Adipocyte (in vitro differentiated cells): ENCODE measurements around the gene ZSWIM4.

Source experiments
- DNase-seq: peaks from one replicate; pipeline ENCODE4 v3.0.0-alpha.2; 2015; ENCODE audit warnings: low read depth
- H3K27me3 ChIP-seq: replicated peaks from 2 replicates; pipeline ENCODE4 v1.7.0; 2013; ENCODE audit warnings: mild to moderate bottlenecking, low read length, moderate library complexity; ENCODE audit not compliant: control insufficient read depth, insufficient read depth
- H3K36me3 ChIP-seq: 2 replicates; pipeline ENCODE4 v1.7.0; 2013; ENCODE audit warnings: low read length, mild to moderate bottlenecking, moderate library complexity; ENCODE audit not compliant: control insufficient read depth, insufficient read depth, severe bottlenecking
- H3K4me1 ChIP-seq: 2 replicates; pipeline ENCODE4 v1.7.0; 2013; ENCODE audit warnings: mild to moderate bottlenecking, low read length, moderate library complexity; ENCODE audit not compliant: control insufficient read depth, insufficient read depth
- H3K4me3 ChIP-seq: 2 replicates; pipeline ENCODE4 v1.7.0; 2013; ENCODE audit warnings: mild to moderate bottlenecking, low read length, moderate library complexity
- H3K9ac ChIP-seq: 2 replicates; pipeline ENCODE4 v1.7.0; 2013; ENCODE audit warnings: mild to moderate bottlenecking, low read length, moderate library complexity
- H3K9me3 ChIP-seq: 2 replicates; pipeline ENCODE4 v1.7.0; 2013; ENCODE audit warnings: mild to moderate bottlenecking, low read length, moderate library complexity; ENCODE audit not compliant: control insufficient read depth

The ZSWIM4 gene

DNA sequence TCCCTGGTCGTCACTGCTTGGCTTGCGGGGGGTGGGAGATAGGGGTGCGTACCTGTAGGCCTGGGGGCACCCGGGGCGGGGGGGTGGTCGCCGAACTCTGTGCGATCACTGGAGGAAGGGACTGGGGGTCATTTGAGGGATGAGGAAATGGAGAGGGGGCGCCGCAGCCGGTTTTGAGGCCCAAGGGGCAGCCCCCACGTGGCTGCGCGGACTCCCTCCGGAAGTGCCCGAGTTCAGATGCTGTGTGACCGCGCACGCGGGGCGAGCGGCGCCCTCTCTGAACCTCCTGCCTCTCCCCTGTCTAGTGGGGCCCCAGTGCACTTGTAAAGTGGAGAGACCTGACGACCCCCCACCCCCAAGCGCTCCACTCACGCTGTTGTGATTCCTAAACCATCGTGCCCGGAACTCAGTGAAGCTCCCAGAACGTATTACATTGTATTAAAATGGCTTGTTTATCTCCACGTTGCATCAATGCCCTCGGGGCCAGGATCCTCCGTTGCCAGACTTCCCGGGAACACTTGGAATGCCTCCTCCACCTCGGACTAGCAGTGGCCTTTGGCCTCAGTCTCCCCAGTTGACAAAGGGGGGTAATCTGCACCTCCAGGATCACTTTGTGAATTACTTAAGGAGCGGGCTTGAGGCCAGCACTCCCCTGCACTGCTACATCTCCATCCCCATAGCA, 78.7 kb downstream of the ZSWIM4 start:
- no peak for DNase-seq
- Histone ChIP-seq H3K36me3 (no peaks in the 10 kb centered on the region), H3K27me3 (no peaks in the 10 kb centered on the region), H3K9ac (peak overlapping the region; percentile 25), H3K4me3 (peak overlapping the region; percentile 52), H3K9me3 (no peaks in the 10 kb centered on the region), H3K4me1 (peaks cover 9% of the 10 kb centered on the region)

DNA sequence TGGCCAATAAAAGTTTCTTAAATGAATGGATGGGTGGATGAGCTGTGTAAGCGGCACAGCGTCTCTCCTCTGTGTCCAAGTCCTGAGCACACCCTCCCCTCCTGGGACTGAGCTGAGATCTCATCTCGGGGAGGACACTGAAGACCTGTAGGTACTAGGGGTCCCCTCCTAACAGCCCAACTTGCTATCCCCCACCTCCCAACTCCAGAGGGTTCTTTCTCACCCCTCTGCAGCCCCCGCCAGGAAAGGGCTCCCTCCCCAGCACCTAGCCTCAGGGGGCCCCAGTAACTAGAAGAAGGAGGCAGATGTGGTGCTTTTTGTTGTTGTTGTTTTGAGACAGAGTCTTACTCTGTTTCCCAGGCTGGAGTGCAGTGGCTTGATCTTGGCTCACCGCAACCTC, 80.6 kb downstream of the ZSWIM4 start:
- Histone ChIP-seq H3K4me1 (peaks cover 14% of the 10 kb centered on the region), H3K9ac (no peak overlapping the region), H3K9me3 (no peaks in the 10 kb centered on the region), H3K36me3 (no peaks in the 10 kb centered on the region), H3K4me3 (no peak overlapping the region), H3K27me3 (no peaks in the 10 kb centered on the region)
- DNase-seq: no peak

GRCh38 chr19:13876834-13877233, 81.6 kb downstream of the ZSWIM4 start, which contains the start of gene NANOS3:
TSS of gene NANOS3 (plus strand) at chr19:13877134. CDS start at chr19:13877249, 115 bp downstream.
- DNase-seq: no peak
- no peak within 1 kb of the TSS for H3K9ac ChIP-seq
- H3K4me1 ChIP-seq: peaks cover 17% of the 10 kb centered on the region
- no peaks in the 10 kb centered on the region for H3K36me3 ChIP-seq
- no peak within 1 kb of the TSS for H3K4me3 ChIP-seq
- no peaks in the 10 kb centered on the region for H3K27me3 ChIP-seq
- no peaks in the 10 kb centered on the region for H3K9me3 ChIP-seq

GRCh38 chr19:13877303-13877702, 82.1 kb downstream of the ZSWIM4 start:
- Histone ChIP-seq H3K27me3 (no peaks in the 10 kb centered on the region), H3K4me3 (no peak overlapping the region), H3K9me3 (no peaks in the 10 kb centered on the region), H3K9ac (no peak overlapping the region), H3K4me1 (peaks cover 20% of the 10 kb centered on the region), H3K36me3 (no peaks in the 10 kb centered on the region)
- no peak for DNase-seq

GRCh38 chr19:13880059-13881043, 85.1 kb downstream of the ZSWIM4 start:
- no peaks in the 10 kb centered on the region for H3K36me3 ChIP-seq
- H3K9me3 ChIP-seq: no peaks in the 10 kb centered on the region
- peaks cover 11% of the 10 kb centered on the region for H3K4me1 ChIP-seq
- H3K4me3 ChIP-seq: peak overlapping the region; percentile 63
- H3K27me3 ChIP-seq: peaks cover 8% of the 10 kb centered on the region
- H3K9ac ChIP-seq: peak overlapping the region; percentile 78
- DNase-seq: peak; percentile 99

GRCh38 chr19:13881251-13881691, 86.0 kb downstream of the ZSWIM4 start:
- H3K4me1 ChIP-seq: peaks cover 11% of the 10 kb centered on the region
- DNase-seq: no peak
- H3K27me3 ChIP-seq: peaks cover 8% of the 10 kb centered on the region
- H3K36me3 ChIP-seq: no peaks in the 10 kb centered on the region
- H3K4me3 ChIP-seq: no peak overlapping the region
- H3K9me3 ChIP-seq: no peaks in the 10 kb centered on the region
- no peak overlapping the region for H3K9ac ChIP-seq
